SK-N-MC (cell line): ENCODE results near the gene SOX8.

ENCODE experiments used
- EZH2 ChIP-seq: fragments of 200-600 bp; sonication (generic); IDR thresholded peaks from one replicate; pipeline ENCODE4 v1.6.1; 2017; ENCODE audit warnings: antibody characterized with exemption
- FOXP2 ChIP-seq: optimal IDR thresholded peaks from 2 replicates; pipeline ENCODE3; 2011; ENCODE audit warnings: mild to moderate bottlenecking, moderate library complexity; ENCODE audit not compliant: insufficient read depth; ENCODE audit errors: extremely low read length, control extremely low read depth
- POLR2AphosphoS5 ChIP-seq: IDR thresholded peaks from 2 replicates; pipeline ENCODE4 v1.6.1; 2012; ENCODE audit warnings: mild to moderate bottlenecking, low read depth, low read length, borderline replicate concordance

DNA sequence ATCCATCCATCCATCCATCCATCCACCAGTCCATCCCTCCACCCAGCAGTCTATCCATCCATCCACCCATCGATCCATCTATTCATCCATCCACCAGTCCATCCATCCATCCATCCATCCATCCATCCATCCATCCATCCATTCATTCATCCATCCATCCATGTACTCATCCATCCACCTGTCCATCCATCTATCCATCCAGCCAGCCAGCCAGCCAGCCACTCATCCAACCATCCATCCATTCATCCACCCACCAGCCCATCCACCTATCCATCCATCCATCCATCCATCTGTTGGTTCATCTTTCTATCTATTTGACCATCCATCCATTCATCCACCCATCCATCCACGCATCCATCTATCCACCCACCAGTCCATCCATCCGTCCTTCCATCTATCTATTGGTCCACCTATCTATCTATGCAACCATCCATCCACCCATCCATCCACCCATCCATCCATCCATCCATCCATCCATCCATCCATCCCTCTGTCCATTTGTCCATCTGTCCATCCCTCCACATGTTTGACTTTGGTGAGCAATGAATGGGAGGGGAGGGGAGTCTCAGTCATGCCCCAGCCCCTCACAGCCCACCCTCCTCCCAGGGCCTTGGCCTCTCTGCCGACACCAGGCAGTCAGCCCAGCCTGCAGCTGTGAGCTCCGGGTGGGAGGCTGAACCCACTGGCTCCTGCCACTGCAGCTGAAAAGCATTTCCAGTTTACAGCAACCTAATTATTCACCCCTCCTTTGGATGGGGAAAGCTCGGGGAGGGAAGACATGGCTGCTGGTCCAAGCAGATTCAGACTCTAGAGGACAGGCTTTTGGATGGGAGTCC lies 52.9 kb downstream of the SOX8 start:
- TF ChIP-seq EZH2 = no peak
- TF ChIP-seq POLR2AphosphoS5 = no peak
- TF ChIP-seq FOXP2 = no peak
